Ishikawa (cell line): Measurements from ENCODE around the gene PODN.

Experiments
- CEBPB ChIP-seq: IDR thresholded peaks from 2 replicates; pipeline ENCODE4 v1.6.1; 2012
- CREB1 ChIP-seq: IDR thresholded peaks from 2 replicates; pipeline ENCODE4 v1.6.1; 2012; ENCODE audit warnings: low read depth
- EGR1 ChIP-seq: IDR thresholded peaks from 2 replicates; pipeline ENCODE4 v1.6.1; 2012
- EP300 ChIP-seq: IDR thresholded peaks from 2 replicates; pipeline ENCODE4 v1.6.1; 2012; ENCODE audit warnings: borderline replicate concordance
- FOXM1 ChIP-seq: IDR thresholded peaks from 2 replicates; pipeline ENCODE4 v1.6.1; 2012; ENCODE audit warnings: low read depth, borderline replicate concordance
- MAX ChIP-seq: IDR thresholded peaks from 2 replicates; pipeline ENCODE4 v1.6.1; 2012
- NFIC ChIP-seq: IDR thresholded peaks from 2 replicates; pipeline ENCODE4 v1.6.1; 2012
- RAD21 ChIP-seq: IDR thresholded peaks from 2 replicates; pipeline ENCODE4 v1.6.1; 2012; ENCODE audit warnings: low read depth
- REST ChIP-seq: IDR thresholded peaks from 2 replicates; pipeline ENCODE4 v1.6.1; 2012; ENCODE audit warnings: low read depth, mild to moderate bottlenecking
- TAF1 ChIP-seq: IDR thresholded peaks from 2 replicates; pipeline ENCODE4 v1.6.1; 2012; ENCODE audit warnings: low read depth, mild to moderate bottlenecking
- TCF12 ChIP-seq: IDR thresholded peaks from 2 replicates; pipeline ENCODE4 v1.6.1; 2012; ENCODE audit warnings: low read depth
- TEAD4 ChIP-seq: IDR thresholded peaks from 2 replicates; pipeline ENCODE4 v1.6.1; 2012
- USF1 ChIP-seq: IDR thresholded peaks from 2 replicates; pipeline ENCODE4 v1.6.1; 2012
- YY1 ChIP-seq: IDR thresholded peaks from 2 replicates; pipeline ENCODE4 v1.6.1; 2012; ENCODE audit warnings: low read depth
- ZBTB7A ChIP-seq: IDR thresholded peaks from 2 replicates; pipeline ENCODE4 v1.6.1; 2012; ENCODE audit warnings: low read depth

Gene PODN

GRCh38 chr1:53075206-53075605 lies 13.2 kb downstream of the PODN start:
- TF ChIP-seq NFIC = no peak
- no peak for TF ChIP-seq TAF1
- no peak for TF ChIP-seq YY1
- no peak for TF ChIP-seq ZBTB7A
- no peak for TF ChIP-seq REST

- TF ChIP-seq CEBPB = no peak
- no peak for TF ChIP-seq YY1
- TF ChIP-seq CREB1 = no peak
- no peak for TF ChIP-seq USF1
- TF ChIP-seq ZBTB7A = no peak
Observed at GRCh38 chr1:53075761-53076163, 13.7 kb downstream of the PODN start.

- TF ChIP-seq TEAD4 = no peak
- TF ChIP-seq EP300 = no peak
- no peak for TF ChIP-seq CREB1
- TF ChIP-seq RAD21 = no peak
- TF ChIP-seq FOXM1 = no peak
- no peak for TF ChIP-seq USF1
- no peak for TF ChIP-seq MAX
- no peak for TF ChIP-seq NFIC
- TF ChIP-seq REST = no peak
- TF ChIP-seq ZBTB7A = no peak
- TF ChIP-seq CEBPB = no peak
- TF ChIP-seq TCF12 = no peak
- TF ChIP-seq TAF1 = no peak
- TF ChIP-seq EGR1 = no peak
- no peak for TF ChIP-seq YY1
Observed at GRCh38 chr1:53076165-53076564, 14.2 kb downstream of the PODN start.

- no peak for TF ChIP-seq TEAD4
- no peak for TF ChIP-seq ZBTB7A
- TF ChIP-seq REST = no peak
- TF ChIP-seq YY1 = no peak
- TF ChIP-seq RAD21 = no peak
- no peak for TF ChIP-seq NFIC
- TF ChIP-seq EGR1 = no peak
- no peak for TF ChIP-seq TCF12
- no peak for TF ChIP-seq USF1
- TF ChIP-seq FOXM1 = no peak
- TF ChIP-seq MAX = no peak
- no peak for TF ChIP-seq EP300
- TF ChIP-seq CREB1 = no peak
- no peak for TF ChIP-seq TAF1
- TF ChIP-seq CEBPB = no peak
Observed at GRCh38 chr1:53076721-53077598, 14.9 kb downstream of the PODN start.
